ENCODE measurements around the gene CCAR1. TPM values are rescaled to one million over a fixed set of nuclear protein-coding genes. Genes with fewer than 3 reads are reported as not detected.

The CCAR1 gene
- total and polyA plus RNA-seq, 2 of the 4 experiments (the other 2 are of a cell fraction) = 35.1 to 60.8 TPM

DNA sequence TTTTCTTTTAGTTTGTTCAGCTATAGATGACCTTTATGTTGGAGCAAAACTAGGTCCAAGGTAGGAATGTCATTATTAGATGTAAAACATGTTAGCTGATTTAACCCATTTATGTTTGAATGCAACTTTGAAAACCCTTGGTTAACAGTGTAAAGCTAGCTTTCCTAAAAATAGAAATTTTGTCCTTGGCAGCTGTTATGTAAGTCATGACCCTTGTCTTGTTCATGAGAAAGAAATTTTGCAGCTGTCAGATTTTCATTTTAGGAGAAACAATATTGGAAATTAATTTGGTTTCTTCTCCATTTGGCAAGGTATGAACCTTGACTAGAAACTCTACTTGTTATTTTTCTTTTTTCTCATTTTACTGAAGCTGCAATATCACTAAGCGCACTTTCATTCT lies 23.9 kb upstream of the CCAR1 start:
- Histone ChIP-seq H3K27ac (ENCODE audit: insufficient read depth, low read length) (no peak overlapping the region), H3K23ac (ENCODE audit: low read depth, low read length) (no peak overlapping the region), H2BK20ac (ENCODE audit: low read depth, low read length) (no peak overlapping the region), H3K4ac (ENCODE audit: low read depth, low read length) (no peak overlapping the region), H3K9me1 (ENCODE audit: insufficient read depth, low read length) (no peaks in the 10 kb centered on the region), H2BK5ac (ENCODE audit: low read depth, low read length, poor library complexity, severe bottlenecking) (no peak overlapping the region), H3K14ac (replicated peaks; ENCODE audit: low read depth, low read length) (no peak overlapping the region), H3K9me3 (ENCODE audit: control insufficient read depth, insufficient read depth, low read length) (no peaks in the 10 kb centered on the region), H3K4me1 (ENCODE audit: control insufficient read depth, insufficient read depth, low read length) (no peaks in the 10 kb centered on the region), H3K4me2 (ENCODE audit: low read depth, low read length) (no peak overlapping the region), H2BK120ac (ENCODE audit: low read depth, low read length) (no peak overlapping the region), H3K56ac (ENCODE audit: extremely low read depth, insufficient read depth, low read length) (no peak overlapping the region), H2AK9ac (replicated peaks; ENCODE audit: low read depth, low read length, poor library complexity) (no peak overlapping the region), H4K5ac (ENCODE audit: low read depth, low read length) (no peak overlapping the region), H4K91ac (ENCODE audit: insufficient read depth, low read depth, low read length) (no peak overlapping the region), H4K8ac (ENCODE audit: low read depth in 2 of 2, low read length in 2 of 2) (no peak overlapping the region), H3K18ac (ENCODE audit: low read depth, low read length) (no peak overlapping the region), H3K9ac (ENCODE audit: low read depth, low read length) (no peak overlapping the region), H2AFZ (replicated peaks; ENCODE audit: low read length, poor library complexity) (no peak overlapping the region), H3K4me3 (ENCODE audit: insufficient read depth, low read depth, low read length) (no peak overlapping the region), H3K79me1 (ENCODE audit: low read depth in 1 of 2, low read length in 2 of 2) (no peaks in the 10 kb centered on the region), H3K27me3 (ENCODE audit: control insufficient read depth, insufficient read depth, low read length) (no peaks in the 10 kb centered on the region), H3K36me3 (ENCODE audit: control insufficient read depth, insufficient read depth, low read length) (no peaks in the 10 kb centered on the region), H2AK5ac (ENCODE audit: low read depth, low read length) (no peak overlapping the region), H2BK15ac (ENCODE audit: low read depth, low read length) (no peak overlapping the region), H4K20me1 (ENCODE audit: insufficient read depth, low read length) (no peaks in the 10 kb centered on the region)
- POLR2A ChIA-PET (ENCODE audit: unreplicated experiment) = no interaction called here
- no peak for TF ChIP-seq CHD1 (IDR thresholded peaks at IDR 0.05; ENCODE audit: low read depth, low read length)
- TF ChIP-seq, protein P1, sequence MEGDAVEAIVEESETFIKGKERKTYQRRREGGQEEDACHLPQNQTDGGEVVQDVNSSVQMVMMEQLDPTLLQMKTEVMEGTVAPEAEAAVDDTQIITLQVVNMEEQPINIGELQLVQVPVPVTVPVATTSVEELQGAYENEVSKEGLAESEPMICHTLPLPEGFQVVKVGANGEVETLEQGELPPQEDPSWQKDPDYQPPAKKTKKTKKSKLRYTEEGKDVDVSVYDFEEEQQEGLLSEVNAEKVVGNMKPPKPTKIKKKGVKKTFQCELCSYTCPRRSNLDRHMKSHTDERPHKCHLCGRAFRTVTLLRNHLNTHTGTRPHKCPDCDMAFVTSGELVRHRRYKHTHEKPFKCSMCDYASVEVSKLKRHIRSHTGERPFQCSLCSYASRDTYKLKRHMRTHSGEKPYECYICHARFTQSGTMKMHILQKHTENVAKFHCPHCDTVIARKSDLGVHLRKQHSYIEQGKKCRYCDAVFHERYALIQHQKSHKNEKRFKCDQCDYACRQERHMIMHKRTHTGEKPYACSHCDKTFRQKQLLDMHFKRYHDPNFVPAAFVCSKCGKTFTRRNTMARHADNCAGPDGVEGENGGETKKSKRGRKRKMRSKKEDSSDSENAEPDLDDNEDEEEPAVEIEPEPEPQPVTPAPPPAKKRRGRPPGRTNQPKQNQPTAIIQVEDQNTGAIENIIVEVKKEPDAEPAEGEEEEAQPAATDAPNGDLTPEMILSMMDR (conservative IDR thresholded peaks at IDR 0.05; ENCODE audit: low read depth, low read length) = no peak
- TF ChIP-seq RCOR1 (IDR thresholded peaks at IDR 0.05; ENCODE audit: insufficient replicate concordance, low read length) = no peak
- TF ChIP-seq POLR2A (IDR thresholded peaks at IDR 0.05; ENCODE audit: low read depth, low read length) = no peak
- TF ChIP-seq, protein P2, sequence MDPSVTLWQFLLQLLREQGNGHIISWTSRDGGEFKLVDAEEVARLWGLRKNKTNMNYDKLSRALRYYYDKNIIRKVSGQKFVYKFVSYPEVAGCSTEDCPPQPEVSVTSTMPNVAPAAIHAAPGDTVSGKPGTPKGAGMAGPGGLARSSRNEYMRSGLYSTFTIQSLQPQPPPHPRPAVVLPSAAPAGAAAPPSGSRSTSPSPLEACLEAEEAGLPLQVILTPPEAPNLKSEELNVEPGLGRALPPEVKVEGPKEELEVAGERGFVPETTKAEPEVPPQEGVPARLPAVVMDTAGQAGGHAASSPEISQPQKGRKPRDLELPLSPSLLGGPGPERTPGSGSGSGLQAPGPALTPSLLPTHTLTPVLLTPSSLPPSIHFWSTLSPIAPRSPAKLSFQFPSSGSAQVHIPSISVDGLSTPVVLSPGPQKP (IDR thresholded peaks at IDR 0.05; ENCODE audit: borderline replicate concordance, low read depth, low read length) = no peak
- no peak for TF ChIP-seq SMC3 (IDR thresholded peaks at IDR 0.05; ENCODE audit: low read depth, low read length)
- no peak for TF ChIP-seq FOS (IDR thresholded peaks at IDR 0.05; ENCODE audit: low read depth, low read length)
- TF ChIP-seq CEBPB (IDR thresholded peaks at IDR 0.05; ENCODE audit: low read depth, low read length) = no peak
- CTCF ChIA-PET = no interaction called here
- no peak for ATAC-seq (ENCODE audit: low read depth)
- intact Hi-C loops (cut with micrococcal nuclease) (no loop called here), dilution Hi-C loops (cut with HindIII; ENCODE audit: low sequenced_read_pairs, unreplicated experiment) (no loop called here), in situ Hi-C loops (cut with MboI; ENCODE audit: low sequenced_read_pairs) (no loop called here)
- DNase-seq = no peak
- no TSS peak for BruUV-seq (replicated peaks)
- WGBS, 2 experiments (ENCODE audit: extremely low coverage in 2 of 2, insufficient read length in 1 of 2) = 100% methylated on average over 1 of the region's 1 CpG; no CpG with 5 or more reads in 1 of the 2 experiments

All from IMR-90 (cell line).